HCT116 (cell line): ENCODE measurements around the gene FBXO5. TPM values are rescaled to one million over a fixed set of nuclear protein-coding genes. Genes with fewer than 3 reads are reported as not detected.

Experiments used
- ATAC-seq: fragments of 200-7000 bp; cut with Tn5 transposase; 2 replicates; pipeline ENCODE4 v1.9.1; 2020; ENCODE audit warnings: mild to moderate bottlenecking, moderate library complexity
- BruUV-seq: library from RNA; stranded (reverse); fragments of 400-500 nt; replicated peaks from 2 replicates; lab custom pipeline; 2021; lab: Mats Ljungman, UMichigan
- CTCF ChIA-PET: fragments of 300-600 bp; sonication (Branson Sonifier 250); formaldehyde crosslinking; loops from one replicate; lab custom pipeline; 2021; ENCODE audit warnings: antibody characterized with exemption; lab: Charles Lee
- POLR2A ChIA-PET: fragments of 300-600, 350-600 bp; sonication (Branson Sonifier 250); formaldehyde crosslinking; loops from one replicate; lab custom pipeline; 2021; ENCODE audit warnings: antibody characterized with exemption; lab: Charles Lee
- RAD21 ChIA-PET, 2 experiments: fragments of 300-600 bp; sonication (Branson Sonifier 250); formaldehyde crosslinking; loops; one replicate each; lab custom pipeline; 2023; ENCODE audit warnings: low total read pairs in 2 of 2; ENCODE audit not compliant: uncharacterized antibody in 2 of 2, unreplicated experiment in 2 of 2, low non-redundant PET in 1 of 2; lab: Charles Lee
- DNase-seq: peaks from one replicate; pipeline ENCODE4 v3.0.0-alpha.2; 2010; ENCODE audit warnings: low read depth, low spot score
- H2AFZ ChIP-seq: fragments of 200-600 bp; shearing (Covaris generic), sonication (generic); 2 replicates; pipeline ENCODE4 v1.6.1; 2017; ENCODE audit warnings: low read depth, mixed run types, mixed read lengths, antibody characterized with exemption, low read length; ENCODE audit not compliant: poor library complexity, severe bottlenecking
- H3K27ac ChIP-seq: 2 replicates; pipeline ENCODE4 v1.5.1; 2012; ENCODE audit warnings: low read depth, low read length
- H3K27me3 ChIP-seq: fragments of 200-600 bp; sonication (generic); 2 replicates; pipeline ENCODE4 v1.6.1; 2016; ENCODE audit warnings: mixed run types, low read length, mixed read lengths; ENCODE audit not compliant: insufficient read depth
- H3K36me3 ChIP-seq, 2 experiments: fragments of 200-500 bp in 1 of 2; fragments of 200-600 bp in 1 of 2; sonication (Bioruptor generic) in 1 of 2; sonication (generic) in 1 of 2; 2 replicates each; pipeline versions ENCODE4 v1.5.1 to v1.6.1; 2014 to 2016; ENCODE audit warnings: low read length in 2 of 2, inconsistent platforms in 1 of 2, mixed read lengths in 1 of 2, mixed run types in 1 of 2; ENCODE audit not compliant: insufficient read depth in 2 of 2, control insufficient read depth in 1 of 2
- H3K4me1 ChIP-seq, 2 experiments: fragments of 200-600 bp in 1 of 2; sonication (generic) in 1 of 2; 2 replicates each; pipeline versions ENCODE4 v1.5.1 to v1.6.1; 2012 to 2017; ENCODE audit warnings: low read length in 2 of 2, inconsistent platforms in 1 of 2, mild to moderate bottlenecking in 1 of 2, mixed read lengths in 1 of 2, mixed run types in 1 of 2, moderate library complexity in 1 of 2; ENCODE audit not compliant: insufficient read depth in 2 of 2, control insufficient read depth in 1 of 2
- H3K4me2 ChIP-seq: fragments of 200-600 bp; sonication (generic); 2 replicates; pipeline ENCODE4 v1.6.1; 2017; ENCODE audit warnings: mixed run types, low read length, mixed read lengths
- H3K4me3 ChIP-seq, 2 experiments: fragments of 200-600 bp in 1 of 2; sonication (generic) in 1 of 2; replicated peaks in 1 of 2; 2 replicates each; pipeline ENCODE4 v1.5.1; 2011 to 2016; ENCODE audit warnings: low read length in 2 of 2, control low read depth in 1 of 2, low read depth in 1 of 2, mild to moderate bottlenecking in 1 of 2, mixed read lengths in 1 of 2, mixed run types in 1 of 2
- H3K79me2 ChIP-seq: fragments of 200-600 bp; sonication (generic); 2 replicates; pipeline ENCODE4 v1.6.1; 2017; ENCODE audit warnings: mild to moderate bottlenecking, mixed run types, low read length, moderate library complexity, mixed read lengths; ENCODE audit not compliant: insufficient read depth
- H3K9ac ChIP-seq: fragments of 200-600 bp; sonication (generic); 2 replicates; pipeline ENCODE4 v1.6.1; 2016; ENCODE audit warnings: low read length, mixed read lengths
- H3K9me2 ChIP-seq: fragments of 200-600 bp; sonication (generic), shearing (Covaris generic); 2 replicates; pipeline ENCODE4 v1.6.1; 2017; ENCODE audit warnings: mixed run types, mild to moderate bottlenecking, moderate library complexity; ENCODE audit not compliant: insufficient read depth
- H3K9me3 ChIP-seq, 2 experiments: fragments of 200-500 bp in 1 of 2; fragments of 200-600 bp in 1 of 2; sonication (Bioruptor generic) in 1 of 2; sonication (generic) in 1 of 2; 2 replicates each; pipeline ENCODE4 v1.6.1; 2014 to 2017; ENCODE audit warnings: low read length in 2 of 2, mixed read lengths in 2 of 2, inconsistent platforms in 1 of 2, low read depth in 1 of 2, mild to moderate bottlenecking in 1 of 2, mixed run types in 1 of 2, moderate library complexity in 1 of 2; ENCODE audit not compliant: control insufficient read depth in 1 of 2, insufficient read depth in 1 of 2
- H4K20me1 ChIP-seq: fragments of 200-600 bp; sonication (generic), shearing (Covaris generic); 2 replicates; pipeline ENCODE4 v1.6.1; 2017; ENCODE audit warnings: mixed run types, mild to moderate bottlenecking, moderate library complexity; ENCODE audit not compliant: insufficient read depth
- CBX3 ChIP-seq: IDR thresholded peaks from 2 replicates; pipeline ENCODE4 v1.6.1; 2012; ENCODE audit warnings: low read depth
- CEBPB ChIP-seq: IDR thresholded peaks from 2 replicates; pipeline ENCODE4 v1.6.1; 2012; ENCODE audit warnings: low read depth
- CTCF ChIP-seq, 3 experiments: fragments of 200-600 bp in 1 of 3; sonication (generic) in 1 of 3; IDR thresholded peaks in 2 of 3; conservative IDR thresholded peaks in 1 of 3; 2 replicates each; pipeline ENCODE4 v1.5.1; 2012 to 2017; ENCODE audit warnings: low read depth in 2 of 3, low read length in 2 of 3, antibody characterized with exemption in 1 of 3, borderline replicate concordance in 1 of 3, control low read depth in 1 of 3, mild to moderate bottlenecking in 1 of 3, mixed read lengths in 1 of 3, mixed run types in 1 of 3, moderate library complexity in 1 of 3; ENCODE audit not compliant: insufficient read depth in 1 of 3
- ELF1 ChIP-seq: IDR thresholded peaks from 2 replicates; pipeline ENCODE4 v1.6.1; 2012; ENCODE audit warnings: low read depth, borderline replicate concordance
- EZH2phosphoT487 ChIP-seq: fragments of 200-600 bp; IDR thresholded peaks from 2 replicates; pipeline ENCODE4 v1.6.1; 2018; ENCODE audit warnings: antibody characterized with exemption, borderline replicate concordance
- FOSL1 ChIP-seq: IDR thresholded peaks from 2 replicates; pipeline ENCODE4 v1.6.1; 2012; ENCODE audit warnings: low read depth
- POLR2A ChIP-seq: IDR thresholded peaks from 2 replicates; pipeline ENCODE4 v1.7.0; 2011; ENCODE audit warnings: borderline replicate concordance; ENCODE audit not compliant: insufficient read depth, insufficient read length; ENCODE audit errors: extremely low read depth
- POLR2AphosphoS5 ChIP-seq: IDR thresholded peaks from 2 replicates; pipeline ENCODE4 v1.6.1; 2011; ENCODE audit warnings: mild to moderate bottlenecking, low read depth, low read length, moderate library complexity
- SIN3A ChIP-seq: IDR thresholded peaks from 2 replicates; pipeline ENCODE4 v1.6.1; 2012; ENCODE audit warnings: low read depth
- SRF ChIP-seq: IDR thresholded peaks from 2 replicates; pipeline ENCODE4 v1.6.1; 2012; ENCODE audit warnings: low read depth
- TCF7L2 ChIP-seq: IDR thresholded peaks from 2 replicates; pipeline ENCODE4 v1.7.0; 2011; ENCODE audit warnings: borderline replicate concordance, inconsistent platforms; ENCODE audit not compliant: insufficient read depth, insufficient read length; ENCODE audit errors: extremely low read depth
- YY1 ChIP-seq: IDR thresholded peaks from 2 replicates; pipeline ENCODE4 v1.6.1; 2011; ENCODE audit warnings: low read length, low read depth, moderate library complexity, mild to moderate bottlenecking; ENCODE audit not compliant: insufficient replicate concordance; ENCODE audit errors: extremely low read depth
- ZBTB33 ChIP-seq: IDR thresholded peaks from 2 replicates; pipeline ENCODE4 v1.6.1; 2011; ENCODE audit warnings: mild to moderate bottlenecking, low read length, moderate library complexity; ENCODE audit not compliant: insufficient replicate concordance; ENCODE audit errors: extremely low read depth
- intact Hi-C: fragments of 100-400 bp; cut with micrococcal nuclease; formaldehyde crosslinking; loops from 2 replicates; pipeline ENCODE4 v1.10.0; 2022
- total RNA-seq: library from RNA; stranded (reverse); gene quantifications from one replicate; pipeline ENCODE4 v1.2.1, GENCODE V29; 2021; ENCODE audit not compliant: unreplicated experiment
- TF ChIP-seq, protein P1 (sequence below): IDR thresholded peaks from 2 replicates; pipeline ENCODE4 v1.6.1; 2012; ENCODE audit warnings: low read depth
- TF ChIP-seq, protein P2 (sequence below): IDR thresholded peaks from 2 replicates; pipeline ENCODE4 v1.6.1; 2012

FBXO5 gene
- total RNA-seq, 1 experiment from 2014 or later = 38.9 TPM

DNA sequence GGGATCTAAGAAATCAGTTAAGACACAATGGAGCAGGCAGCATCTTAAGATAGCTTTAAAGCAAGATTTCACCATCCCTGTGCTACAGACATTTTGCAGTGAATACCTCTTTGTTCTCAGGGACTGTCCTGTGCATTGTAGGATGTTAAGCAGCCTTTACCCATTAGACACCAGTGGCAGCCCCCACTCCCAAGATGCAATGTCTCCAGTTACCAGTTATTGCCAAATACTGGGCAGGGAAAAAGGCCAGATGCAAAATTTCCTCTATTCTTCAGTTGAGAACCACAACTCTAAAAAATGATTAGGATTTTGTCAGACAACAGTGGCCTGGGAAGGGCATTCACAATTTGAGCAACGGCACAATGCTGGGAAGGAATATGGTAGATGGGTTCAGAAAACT lies 6.1 kb downstream of the FBXO5 start:
- H3K4me1 ChIP-seq = peaks cover 0 to 13% of the 10 kb centered on the region in 2 experiments; a peak in 3 of 4 replicates

More for the DNA sequence above, 6.1 kb downstream of the FBXO5 start:
- BruUV-seq = no TSS peak
- Histone ChIP-seq H3K4me2 (no peak overlapping the region), H3K27ac (no peak overlapping the region), H3K27me3 (no peaks in the 10 kb centered on the region), H3K4me3 (no peak overlapping the region), H3K9me3 (no peaks in the 10 kb centered on the region), H2AFZ (no peak overlapping the region), H4K20me1 (peaks cover 38% of the 10 kb centered on the region), H3K9ac (no peak overlapping the region), H3K79me2 (peaks cover 98% of the 10 kb centered on the region), H3K36me3 (peaks cover 39 to 71% of the 10 kb centered on the region in 2 experiments), H3K9me2 (no peaks in the 10 kb centered on the region)
- RAD21 ChIA-PET = no interaction called here
- no peak for ATAC-seq
- POLR2A ChIA-PET = no interaction called here
- CTCF ChIA-PET = no interaction called here
- TF ChIP-seq POLR2A (no peak), CEBPB (no peak), SIN3A (no peak), TCF7L2 (no peak), SRF (no peak), FOSL1 (no peak), ELF1 (no peak), ZBTB33 (no peak), CTCF (IDR thresholded peaks at IDR 0.05 in 2 of 3, conservative IDR thresholded peaks at IDR 0.05 in 1 of 3; ENCODE audit: borderline replicate concordance in 1 of 3, insufficient read depth in 1 of 3, low read depth in 2 of 3, low read length in 2 of 3) (no peak), POLR2AphosphoS5 (no peak), CBX3 (no peak), EZH2phosphoT487 (no peak), YY1 (no peak)
- TF ChIP-seq, protein P1, sequence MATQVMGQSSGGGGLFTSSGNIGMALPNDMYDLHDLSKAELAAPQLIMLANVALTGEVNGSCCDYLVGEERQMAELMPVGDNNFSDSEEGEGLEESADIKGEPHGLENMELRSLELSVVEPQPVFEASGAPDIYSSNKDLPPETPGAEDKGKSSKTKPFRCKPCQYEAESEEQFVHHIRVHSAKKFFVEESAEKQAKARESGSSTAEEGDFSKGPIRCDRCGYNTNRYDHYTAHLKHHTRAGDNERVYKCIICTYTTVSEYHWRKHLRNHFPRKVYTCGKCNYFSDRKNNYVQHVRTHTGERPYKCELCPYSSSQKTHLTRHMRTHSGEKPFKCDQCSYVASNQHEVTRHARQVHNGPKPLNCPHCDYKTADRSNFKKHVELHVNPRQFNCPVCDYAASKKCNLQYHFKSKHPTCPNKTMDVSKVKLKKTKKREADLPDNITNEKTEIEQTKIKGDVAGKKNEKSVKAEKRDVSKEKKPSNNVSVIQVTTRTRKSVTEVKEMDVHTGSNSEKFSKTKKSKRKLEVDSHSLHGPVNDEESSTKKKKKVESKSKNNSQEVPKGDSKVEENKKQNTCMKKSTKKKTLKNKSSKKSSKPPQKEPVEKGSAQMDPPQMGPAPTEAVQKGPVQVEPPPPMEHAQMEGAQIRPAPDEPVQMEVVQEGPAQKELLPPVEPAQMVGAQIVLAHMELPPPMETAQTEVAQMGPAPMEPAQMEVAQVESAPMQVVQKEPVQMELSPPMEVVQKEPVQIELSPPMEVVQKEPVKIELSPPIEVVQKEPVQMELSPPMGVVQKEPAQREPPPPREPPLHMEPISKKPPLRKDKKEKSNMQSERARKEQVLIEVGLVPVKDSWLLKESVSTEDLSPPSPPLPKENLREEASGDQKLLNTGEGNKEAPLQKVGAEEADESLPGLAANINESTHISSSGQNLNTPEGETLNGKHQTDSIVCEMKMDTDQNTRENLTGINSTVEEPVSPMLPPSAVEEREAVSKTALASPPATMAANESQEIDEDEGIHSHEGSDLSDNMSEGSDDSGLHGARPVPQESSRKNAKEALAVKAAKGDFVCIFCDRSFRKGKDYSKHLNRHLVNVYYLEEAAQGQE = no peak
- TF ChIP-seq, protein P2, sequence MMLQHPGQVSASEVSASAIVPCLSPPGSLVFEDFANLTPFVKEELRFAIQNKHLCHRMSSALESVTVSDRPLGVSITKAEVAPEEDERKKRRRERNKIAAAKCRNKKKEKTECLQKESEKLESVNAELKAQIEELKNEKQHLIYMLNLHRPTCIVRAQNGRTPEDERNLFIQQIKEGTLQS = no peak
- intact Hi-C loops = no loop called here
- no peak for DNase-seq
